Activated CD8-positive, alpha-beta memory T cell treated with anti-CD3 and anti-CD28 coated beads for 48 hours (primary cell): ENCODE results near the gene TEF.
"Not testable (repeated sequence)": the region's sequence is repeated elsewhere in the genome, so short reads cannot be mapped to it uniquely, and the experiment has no call there.

ENCODE experiments used
- DNase-seq, 3 experiments: peaks; one replicate each; pipeline ENCODE4 v3.0.0-alpha.2; 2020; ENCODE audit warnings: low read depth in 2 of 3, low spot score in 2 of 3

Gene TEF

DNA sequence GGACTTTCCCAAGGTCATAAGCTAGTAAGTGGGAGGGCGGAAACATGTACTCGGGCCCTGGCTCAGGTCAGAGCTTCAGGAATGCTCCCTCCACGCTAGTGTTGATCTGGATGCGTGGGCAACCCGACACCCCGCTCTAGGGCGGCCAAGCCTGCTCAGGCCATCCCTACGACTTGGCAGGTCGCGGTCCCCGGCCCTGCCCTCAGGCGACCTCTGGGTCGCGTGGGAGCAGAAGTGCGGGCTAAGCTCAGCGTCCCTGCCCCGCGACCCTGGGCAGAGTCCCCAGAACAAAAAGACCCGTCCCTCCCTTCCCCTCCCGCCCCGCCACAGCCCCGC, 781 bp upstream of the TEF start:
- DNase-seq: no peak

DNA sequence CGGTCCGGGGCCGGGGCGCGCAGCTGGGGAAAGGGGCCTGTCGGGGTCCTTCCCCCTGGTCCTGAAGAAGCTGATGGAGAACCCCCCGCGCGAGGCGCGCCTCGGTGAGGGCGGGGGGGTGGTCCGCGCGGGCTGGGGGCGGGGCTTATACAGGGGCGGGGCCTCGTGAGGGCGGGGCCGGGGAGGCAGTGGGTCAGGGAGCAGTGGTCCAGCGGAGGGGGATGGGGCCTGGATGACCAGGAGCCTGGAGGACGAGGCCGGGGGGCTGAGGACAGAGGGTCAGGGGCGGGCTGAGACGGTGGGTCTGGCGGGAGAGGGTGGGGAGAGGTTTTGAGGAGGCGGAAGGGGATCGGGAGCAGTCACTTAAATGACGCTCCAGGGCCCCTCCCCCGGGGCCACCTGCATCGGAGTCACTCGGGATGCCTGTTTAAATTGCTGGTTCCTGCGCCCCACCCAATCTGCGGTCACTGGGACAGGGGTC, 396 bp downstream of the TEF start:
- peak; percentile 25 to 57 (median 36) for DNase-seq

DNA sequence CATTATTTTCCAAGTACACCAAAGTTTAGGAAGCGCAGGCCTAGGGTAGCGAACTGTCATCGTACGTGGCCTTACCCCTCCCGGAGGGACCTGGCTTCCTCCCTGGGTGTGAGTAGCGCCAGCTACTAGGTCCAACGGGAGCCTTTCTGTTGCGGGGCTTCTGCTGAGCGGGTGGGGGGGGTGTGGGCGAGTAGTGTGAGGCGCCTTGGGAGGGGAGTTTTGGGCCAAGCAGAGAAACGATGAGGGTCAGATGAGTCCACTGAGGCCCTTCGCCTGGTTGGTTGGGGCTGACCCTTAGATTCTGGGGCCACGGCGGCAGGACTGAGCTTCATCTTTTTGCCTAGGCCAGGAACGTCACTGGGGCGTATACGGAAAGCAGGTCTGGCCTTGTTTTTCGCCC, 868 bp downstream of the TEF start:
- no peak for DNase-seq

DNA sequence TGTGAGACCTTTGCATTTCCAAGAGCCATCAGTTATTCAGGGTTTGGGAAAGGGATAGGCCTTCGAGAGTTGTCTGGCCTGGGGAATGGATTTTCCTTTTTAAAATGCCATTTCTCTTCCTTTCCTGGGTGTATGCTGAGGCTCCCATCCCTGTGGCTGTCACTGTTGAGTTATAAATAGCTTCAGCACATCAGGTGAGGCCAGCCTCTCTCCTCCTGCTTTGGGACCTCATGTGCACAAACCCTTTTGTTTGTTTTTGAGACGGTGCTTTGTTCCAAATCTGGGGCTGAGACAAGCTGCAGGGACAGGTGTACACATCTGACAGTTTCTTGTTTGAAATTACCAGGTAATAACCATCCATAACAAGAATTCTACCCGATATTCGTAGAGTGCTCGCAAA, 1.3 kb downstream of the TEF start:
- DNase-seq: no peak

DNA sequence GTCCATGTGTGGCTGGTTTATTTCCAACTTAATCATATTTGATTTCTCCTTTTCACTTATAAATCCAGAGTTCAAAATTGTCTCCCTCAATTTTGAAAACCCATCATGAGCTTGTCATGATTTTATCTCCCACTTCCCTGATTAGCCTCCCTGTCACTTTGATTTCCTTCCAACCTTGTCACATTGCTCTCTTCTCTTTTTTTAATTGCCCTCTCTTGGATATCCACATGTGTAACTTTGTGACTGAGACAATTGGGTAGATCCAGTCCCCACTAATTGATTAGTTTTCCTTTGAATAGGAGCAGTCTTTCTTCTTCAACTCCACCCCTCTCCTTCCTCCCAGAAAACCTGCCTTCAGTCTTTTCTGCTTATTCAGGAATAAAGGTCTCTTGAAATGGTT, 2.4 kb downstream of the TEF start:
- no peak for DNase-seq

DNA sequence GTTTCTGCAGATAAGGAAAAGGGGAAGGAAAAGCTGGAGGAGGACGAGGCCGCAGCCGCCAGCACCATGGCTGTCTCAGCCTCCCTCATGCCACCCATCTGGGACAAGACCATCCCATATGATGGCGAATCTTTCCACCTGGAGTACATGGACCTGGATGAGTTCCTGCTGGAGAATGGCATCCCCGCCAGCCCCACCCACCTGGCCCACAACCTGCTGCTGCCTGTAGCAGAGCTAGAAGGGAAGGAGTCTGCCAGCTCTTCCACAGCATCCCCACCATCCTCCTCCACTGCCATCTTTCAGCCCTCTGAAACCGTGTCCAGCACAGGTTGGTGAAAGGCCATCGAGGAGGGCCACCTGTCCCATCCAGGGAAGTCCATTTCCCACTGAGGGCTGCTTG, 5.6 kb downstream of the TEF start:
- no peak for DNase-seq

DNA sequence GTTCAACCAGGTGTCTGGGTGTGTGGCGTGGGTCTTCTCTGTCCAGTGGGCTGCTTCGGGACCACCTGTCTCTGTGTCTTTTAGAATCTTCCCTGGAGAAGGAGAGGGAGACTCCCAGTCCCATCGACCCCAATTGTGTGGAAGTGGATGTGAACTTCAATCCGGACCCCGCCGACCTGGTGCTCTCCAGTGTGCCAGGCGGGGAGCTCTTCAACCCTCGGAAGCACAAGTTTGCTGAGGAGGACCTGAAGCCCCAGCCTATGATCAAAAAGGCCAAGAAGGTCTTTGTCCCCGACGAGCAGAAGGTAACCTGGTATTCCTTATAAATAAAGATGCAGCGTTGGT, 12.2 kb downstream of the TEF start:
- no peak for DNase-seq

DNA sequence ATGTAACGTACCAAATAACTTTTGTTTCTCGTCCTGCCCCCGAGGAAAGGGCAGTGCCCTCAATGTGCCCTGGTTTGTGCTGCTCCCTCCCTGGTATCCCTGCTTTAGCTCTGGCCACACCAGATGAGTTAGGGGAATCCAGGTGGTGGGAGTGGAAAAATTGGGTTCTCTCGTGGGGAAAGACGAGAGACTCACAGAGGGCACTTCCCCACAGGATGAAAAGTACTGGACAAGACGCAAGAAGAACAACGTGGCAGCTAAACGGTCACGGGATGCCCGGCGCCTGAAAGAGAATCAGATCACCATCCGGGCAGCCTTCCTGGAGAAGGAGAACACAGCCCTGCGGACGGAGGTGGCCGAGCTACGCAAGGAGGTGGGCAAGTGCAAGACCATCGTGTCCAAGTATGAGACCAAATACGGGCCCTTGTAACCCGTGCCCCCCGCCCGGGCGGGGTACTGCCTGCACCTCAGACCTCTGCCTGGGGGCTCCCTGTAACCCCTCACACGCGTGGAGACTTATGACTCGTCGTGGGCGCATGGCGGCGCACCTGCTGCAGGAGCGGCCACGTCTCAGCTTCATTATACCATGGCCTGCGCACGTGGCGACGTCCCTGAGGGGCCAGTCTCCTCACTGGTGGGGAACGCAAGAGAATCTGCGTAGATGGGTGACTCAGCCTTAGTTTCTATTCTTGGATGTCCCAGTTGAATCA, 13.9 kb downstream of the TEF start:
- DNase-seq: no peak

DNA sequence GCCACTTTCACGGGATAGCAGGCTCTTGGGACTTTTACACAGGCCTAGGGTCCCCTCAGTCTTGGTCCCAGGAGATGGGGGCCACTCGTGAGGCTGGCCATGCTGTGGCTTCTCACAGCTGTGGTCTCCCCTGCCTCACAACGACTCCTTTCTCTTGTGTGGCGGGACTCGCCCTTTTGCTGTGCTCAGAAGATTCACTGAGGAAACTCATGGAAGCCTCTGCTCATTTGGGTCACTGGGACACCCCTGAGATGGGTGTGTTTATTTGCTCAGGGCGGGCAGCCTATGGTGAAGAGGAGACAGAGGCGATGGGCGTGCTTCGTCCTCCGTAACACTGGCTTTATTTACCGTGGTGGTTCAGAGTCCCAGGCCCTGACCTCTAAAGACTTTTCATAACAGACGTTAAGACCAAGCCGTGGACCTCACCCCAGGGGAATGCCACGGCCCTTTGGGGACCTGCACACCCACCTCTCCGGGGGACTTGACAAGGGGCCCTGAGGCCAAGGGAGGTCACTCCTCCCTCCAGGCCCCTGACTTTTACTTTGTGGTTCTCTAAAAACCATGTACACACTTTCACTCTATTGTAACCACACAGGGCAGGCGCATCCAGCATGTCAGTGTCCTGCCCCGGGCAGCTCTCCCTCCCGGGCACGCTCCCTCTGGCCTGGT, 15.5 kb downstream of the TEF start:
- no peak for DNase-seq

DNA sequence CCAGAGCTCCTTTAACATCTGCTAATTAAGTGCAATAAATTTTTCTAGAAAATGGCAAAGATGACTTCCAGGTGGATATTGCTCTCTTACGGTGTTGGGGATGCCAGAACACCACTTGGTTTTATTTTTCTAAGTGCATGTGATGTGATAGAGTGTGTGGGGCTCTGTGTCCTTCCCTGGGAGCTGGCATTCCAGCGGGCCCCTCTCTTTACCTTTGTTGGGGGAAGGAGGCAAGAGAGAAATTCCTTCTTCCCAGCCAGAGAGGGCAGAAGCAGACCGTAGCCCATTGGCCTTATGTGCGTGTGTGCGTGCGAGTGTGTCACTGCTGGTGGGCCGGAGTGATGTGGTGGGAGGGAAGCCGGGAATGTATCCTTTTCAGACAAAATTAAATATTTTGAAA, 17.2 kb downstream of the TEF start:
- no peak for DNase-seq

DNA sequence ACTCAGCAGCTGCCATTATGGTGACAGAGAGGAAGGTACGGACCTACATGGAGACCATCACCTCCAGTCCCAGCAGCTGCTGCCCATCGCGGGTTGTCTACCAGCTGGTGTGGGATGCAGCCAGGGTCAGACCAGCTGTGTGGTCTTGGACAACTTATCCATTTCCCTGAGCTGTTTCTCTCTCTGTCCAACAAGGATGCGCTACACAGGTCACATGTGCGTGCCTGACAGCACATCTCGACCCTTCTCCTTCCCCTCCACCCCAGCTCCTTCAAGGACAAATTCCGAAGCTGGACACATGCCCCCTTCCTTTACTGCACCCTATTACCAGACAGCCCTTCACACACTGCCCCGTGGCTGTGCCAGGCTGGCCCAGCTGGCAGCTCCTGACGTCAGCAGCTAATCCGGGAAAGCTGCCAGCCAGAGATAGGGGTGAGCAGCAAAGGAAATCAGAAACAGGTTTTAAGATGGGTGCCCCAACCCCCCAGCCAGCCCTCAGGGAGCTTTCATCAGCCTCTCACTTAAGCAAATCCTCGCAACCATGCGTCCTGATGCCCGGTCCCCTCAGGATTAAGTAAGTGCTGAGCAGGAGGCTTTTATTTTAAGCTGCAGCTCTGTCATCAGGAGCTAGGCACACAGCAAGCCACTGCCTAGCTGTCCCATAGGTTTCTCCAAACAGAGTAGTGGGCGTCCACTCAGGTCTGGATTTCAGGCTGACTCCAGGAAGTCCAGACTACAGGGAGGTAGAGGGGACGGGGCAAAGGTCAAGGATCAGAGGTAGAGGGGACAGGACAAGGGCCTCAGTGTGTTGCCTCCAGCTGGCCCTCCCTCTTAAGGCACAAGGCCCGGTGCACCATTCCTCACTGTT, 20.3 kb downstream of the TEF start:
- no peak for DNase-seq

DNA sequence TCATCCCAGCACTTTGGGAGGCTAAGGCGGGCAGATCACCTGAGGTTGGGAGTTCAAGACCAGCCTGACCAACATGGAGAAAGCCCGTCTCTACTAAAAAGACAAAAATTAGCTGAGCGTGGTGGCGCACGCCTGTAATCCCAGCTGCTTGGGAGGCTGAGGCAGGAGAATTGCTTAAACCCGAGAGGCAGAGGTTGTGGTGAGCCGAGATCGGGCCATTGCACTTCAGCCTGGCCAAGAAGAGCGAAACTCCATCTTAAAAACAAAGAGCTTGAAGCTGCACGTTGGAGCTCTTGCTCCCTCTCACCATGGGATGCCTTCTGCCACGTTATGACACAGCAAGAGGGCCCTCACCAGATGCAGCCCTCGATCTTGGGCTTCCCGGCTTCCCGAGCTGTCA, 21.1 kb downstream of the TEF start:
- DNase-seq: not testable (repeated sequence)

DNA sequence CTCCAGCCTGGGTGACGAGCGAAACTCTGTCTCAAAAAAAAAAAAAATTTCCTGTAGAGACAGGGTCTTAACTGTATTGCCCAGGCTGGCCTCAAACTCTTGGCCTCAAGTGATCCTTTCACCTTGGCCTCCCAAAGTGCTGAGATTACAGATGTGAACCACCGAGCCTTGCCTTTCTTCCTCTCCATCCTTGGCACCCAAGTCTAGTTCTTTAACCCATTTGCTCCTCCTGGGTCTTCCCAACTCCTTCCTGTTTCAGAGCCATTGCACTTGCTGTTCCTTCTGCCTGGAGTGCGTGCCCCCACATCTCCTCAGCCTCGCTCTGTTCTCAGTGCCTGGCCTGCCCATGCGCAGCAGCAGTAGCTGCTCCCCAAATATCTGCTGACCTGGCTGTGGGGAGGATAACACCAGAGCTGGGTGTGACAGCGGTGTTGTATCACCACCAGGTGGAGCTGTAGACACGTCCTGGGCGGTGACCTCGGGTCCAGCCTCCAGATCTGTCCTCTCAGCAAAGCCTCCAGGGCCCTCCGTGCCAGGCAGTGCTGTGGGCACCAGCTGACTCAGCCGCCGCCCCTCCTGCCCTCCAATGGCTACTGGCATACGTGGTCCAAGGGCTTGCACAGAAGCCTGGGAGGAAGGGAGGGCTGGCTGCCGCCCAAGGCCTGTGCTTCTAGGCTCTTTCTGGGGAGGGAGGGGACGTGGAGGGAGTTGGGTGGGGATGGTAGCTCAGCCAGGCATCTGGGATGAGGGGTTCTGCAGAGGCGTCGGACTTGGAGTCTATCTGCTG, 22.0 kb downstream of the TEF start:
- DNase-seq: peak; percentile 55 to 69 (median 66)

DNA sequence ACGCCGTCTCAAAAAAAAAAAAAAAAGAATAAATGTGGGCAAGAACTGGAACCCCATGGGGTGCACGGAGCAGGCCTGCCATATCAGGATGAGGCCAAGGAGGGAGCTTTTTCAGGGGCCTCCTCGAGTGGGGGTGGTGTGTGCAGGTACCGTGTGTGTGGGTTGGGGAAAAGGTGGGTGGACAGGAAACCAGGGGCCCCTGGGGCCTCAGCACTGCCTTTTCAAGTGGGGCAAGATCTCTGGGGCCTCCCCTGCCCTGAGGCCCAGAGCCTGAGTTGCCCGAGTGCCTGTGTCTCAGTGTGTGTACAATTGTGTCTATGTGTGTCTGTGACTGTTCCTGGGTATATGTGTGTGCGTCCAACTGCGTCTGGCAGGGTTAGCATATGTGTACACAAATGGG, 23.8 kb downstream of the TEF start:
- DNase-seq: no peak

DNA sequence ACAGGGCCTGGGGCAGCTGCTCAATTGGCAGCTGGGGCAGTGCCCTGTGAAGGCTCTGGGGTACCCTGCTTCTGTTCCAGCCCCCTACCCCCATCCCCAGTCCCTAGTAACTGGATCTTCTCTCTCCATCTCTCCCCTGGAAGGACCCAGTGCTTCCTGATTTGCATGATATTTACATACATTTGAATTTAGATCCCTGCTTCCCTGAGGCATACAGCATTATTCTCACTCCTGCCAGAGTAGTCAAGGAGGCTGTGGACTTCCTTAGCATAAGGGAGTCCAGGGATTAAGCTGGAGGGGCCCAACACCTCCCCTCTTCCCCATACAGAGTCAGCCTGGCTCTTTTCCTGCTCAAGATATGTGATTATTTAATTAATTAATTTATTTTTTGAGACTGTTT, 24.7 kb downstream of the TEF start:
- DNase-seq: no peak

DNA sequence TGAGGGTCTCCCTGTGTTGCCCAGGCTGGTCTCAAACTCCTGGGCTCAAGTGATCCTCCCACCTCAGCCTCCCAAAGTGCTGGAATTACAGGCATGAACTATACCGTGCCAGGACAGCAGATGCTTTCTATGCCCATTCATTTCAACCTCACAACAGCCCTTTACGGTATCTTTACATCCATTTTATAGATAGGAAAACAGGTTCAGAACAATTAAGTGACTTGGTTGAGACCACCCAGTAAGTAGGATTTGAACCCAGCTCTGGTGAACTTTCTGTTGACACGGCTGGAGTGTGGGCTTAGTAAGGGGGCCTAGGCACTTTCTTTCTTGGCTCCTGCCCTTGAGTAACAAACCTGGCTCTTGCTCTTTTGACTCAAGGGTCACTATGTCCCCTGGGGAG, 25.7 kb downstream of the TEF start:
- DNase-seq: no peak

DNA sequence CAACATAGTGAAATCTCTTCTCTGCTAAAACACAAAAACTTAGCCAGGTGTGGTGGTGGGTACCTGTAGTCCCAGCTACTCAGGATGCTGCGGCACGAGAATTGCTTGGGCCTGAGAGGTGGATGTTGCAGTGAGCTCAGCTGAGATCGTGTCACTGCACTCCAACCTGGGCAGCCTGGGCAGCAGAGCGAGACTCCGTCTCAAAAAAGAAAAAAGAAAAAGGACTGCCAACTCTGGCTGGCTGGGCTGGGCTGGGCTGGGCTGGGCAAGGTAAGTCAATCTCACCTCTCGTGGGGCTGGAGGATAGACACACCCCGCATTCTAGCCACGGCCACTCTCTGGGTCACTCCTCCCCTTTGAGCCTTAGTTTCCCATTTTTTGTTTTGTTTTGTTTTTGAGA, 26.9 kb downstream of the TEF start:
- DNase-seq: no peak

DNA sequence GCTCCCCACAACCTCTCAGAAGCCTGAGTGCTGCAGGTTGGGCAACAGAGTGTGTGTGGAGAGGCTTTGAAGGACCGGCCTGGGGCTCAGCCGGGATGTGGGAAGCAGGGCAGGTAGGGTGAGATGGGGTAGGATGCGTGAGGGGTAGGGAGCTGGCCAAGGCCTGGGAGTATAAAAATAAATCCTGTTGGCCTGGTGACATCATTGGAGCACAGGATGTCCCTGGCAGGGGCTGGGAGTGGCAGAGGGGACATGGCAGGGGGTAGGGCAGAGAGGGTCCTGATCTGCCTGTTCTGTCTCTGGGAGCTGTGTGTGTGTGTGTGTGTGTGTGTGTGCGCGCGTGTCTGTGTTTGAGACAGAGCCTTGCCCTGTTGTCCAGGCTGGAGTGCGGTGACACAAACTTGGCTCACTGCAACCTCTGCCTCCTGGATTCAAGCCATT, 28.6 kb downstream of the TEF start:
- DNase-seq: no peak

DNA sequence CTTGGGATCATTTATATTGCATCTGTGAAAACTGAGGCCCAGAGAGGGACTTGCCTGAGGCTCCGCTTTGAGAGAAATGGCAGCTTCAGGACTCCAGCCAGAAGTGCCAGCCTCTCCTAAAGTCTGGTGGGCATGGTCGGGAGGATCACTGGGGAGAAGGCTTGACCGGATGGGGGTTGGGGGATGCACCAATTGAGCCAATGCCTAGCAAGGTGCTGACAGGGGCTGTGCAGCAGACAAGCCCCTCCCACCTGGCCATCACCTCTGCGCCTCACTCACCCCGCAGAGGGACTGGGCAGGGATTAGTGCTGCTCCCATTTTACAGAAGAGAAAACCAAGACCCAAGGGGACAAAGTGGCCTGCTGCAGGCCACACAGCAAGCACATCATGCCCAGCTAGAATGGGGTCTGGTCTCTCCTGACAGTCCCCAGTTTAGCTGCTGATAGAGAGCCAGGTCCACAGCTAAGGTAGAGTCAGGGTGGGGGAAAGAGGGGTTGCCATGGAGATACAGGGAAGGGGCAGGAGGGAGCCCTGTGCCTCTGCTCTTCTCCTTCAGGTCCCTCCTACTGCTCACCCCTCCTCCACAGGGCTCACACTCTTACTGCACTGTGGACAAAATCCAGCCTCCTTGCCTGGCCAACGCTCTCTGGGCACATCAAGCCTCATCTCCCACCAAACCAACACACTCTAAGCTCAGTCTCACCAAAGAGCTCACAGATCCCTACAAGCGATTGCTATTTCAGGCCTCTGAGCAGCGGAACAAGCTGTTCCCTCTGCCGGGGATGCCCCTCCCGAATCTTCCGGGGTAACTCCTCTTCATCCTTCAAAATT, 29.5 kb downstream of the TEF start:
- no peak for DNase-seq

DNA sequence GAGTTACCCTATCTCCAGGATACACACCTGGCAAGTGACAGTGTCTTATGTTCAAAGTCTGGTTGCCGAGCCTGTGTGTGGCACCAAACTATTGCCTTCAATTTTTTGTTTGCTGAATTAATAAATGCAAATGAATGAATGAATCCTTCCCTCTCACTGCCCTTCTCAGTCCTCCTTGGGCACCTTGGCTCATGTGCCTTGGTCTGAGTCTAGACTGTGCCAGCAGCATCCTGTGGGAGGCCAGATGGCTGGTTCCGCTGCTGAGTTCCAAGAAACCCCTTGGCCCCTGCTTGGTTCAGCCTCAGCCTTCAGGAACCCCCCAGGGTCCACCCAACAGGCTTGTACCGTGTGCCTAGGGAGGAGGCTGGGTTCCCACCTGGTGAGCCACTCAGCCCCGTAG, 33.8 kb downstream of the TEF start:
- no peak for DNase-seq
